GM12875 (cell line): ENCODE measurements around the gene POM121L2.

ENCODE experiments used
- H3K4me3 ChIP-seq: one replicate; pipeline ENCODE4 v1.5.1; 2011; ENCODE audit warnings: low read depth, low read length, control low read depth
- CTCF ChIP-seq: IDR thresholded peaks from 2 replicates; pipeline ENCODE4 v1.5.1; 2011; ENCODE audit warnings: low read depth, mild to moderate bottlenecking, control low read depth, inconsistent platforms, low read length, moderate library complexity, borderline replicate concordance; ENCODE audit not compliant: insufficient read depth

POM121L2 gene

GRCh38 chr6:27295301-27296079, 16.6 kb downstream of the POM121L2 start:
- no peak for TF ChIP-seq CTCF
- no peak overlapping the region for H3K4me3 ChIP-seq

GRCh38 chr6:27294409-27294808, 17.7 kb downstream of the POM121L2 start:
- no peak for TF ChIP-seq CTCF
- no peak overlapping the region for H3K4me3 ChIP-seq

GRCh38 chr6:27293436-27294098, 18.5 kb downstream of the POM121L2 start:
- no peak for TF ChIP-seq CTCF
- H3K4me3 ChIP-seq, result no peak overlapping the region

- TF ChIP-seq CTCF, result no peak
These were observed 21.2 kb downstream of the POM121L2 start for GRCh38 chr6:27290850-27291208.

GRCh38 chr6:27290065-27290849, 21.8 kb downstream of the POM121L2 start:
- no peak overlapping the region for H3K4me3 ChIP-seq
- no peak for TF ChIP-seq CTCF

More at GRCh38 chr6:27290850-27291208, 21.2 kb downstream of the POM121L2 start:
- no peak overlapping the region for H3K4me3 ChIP-seq

GRCh38 chr6:27288136-27289044, 23.7 kb downstream of the POM121L2 start:
- H3K4me3 ChIP-seq, result no peak overlapping the region

More at GRCh38 chr6:27288136-27289044, 23.7 kb downstream of the POM121L2 start:
- TF ChIP-seq CTCF, result no peak
